HG03354 (cell line): ENCODE results near the gene INTS7.

Source experiments
- ATAC-seq: cut with Tn5 transposase; IDR thresholded peaks from one replicate; pipeline ENCODE4 v1.9.1; 2021; ENCODE audit warnings: mild to moderate bottlenecking; ENCODE audit not compliant: unreplicated experiment, poor library complexity, severe bottlenecking

INTS7 gene

DNA sequence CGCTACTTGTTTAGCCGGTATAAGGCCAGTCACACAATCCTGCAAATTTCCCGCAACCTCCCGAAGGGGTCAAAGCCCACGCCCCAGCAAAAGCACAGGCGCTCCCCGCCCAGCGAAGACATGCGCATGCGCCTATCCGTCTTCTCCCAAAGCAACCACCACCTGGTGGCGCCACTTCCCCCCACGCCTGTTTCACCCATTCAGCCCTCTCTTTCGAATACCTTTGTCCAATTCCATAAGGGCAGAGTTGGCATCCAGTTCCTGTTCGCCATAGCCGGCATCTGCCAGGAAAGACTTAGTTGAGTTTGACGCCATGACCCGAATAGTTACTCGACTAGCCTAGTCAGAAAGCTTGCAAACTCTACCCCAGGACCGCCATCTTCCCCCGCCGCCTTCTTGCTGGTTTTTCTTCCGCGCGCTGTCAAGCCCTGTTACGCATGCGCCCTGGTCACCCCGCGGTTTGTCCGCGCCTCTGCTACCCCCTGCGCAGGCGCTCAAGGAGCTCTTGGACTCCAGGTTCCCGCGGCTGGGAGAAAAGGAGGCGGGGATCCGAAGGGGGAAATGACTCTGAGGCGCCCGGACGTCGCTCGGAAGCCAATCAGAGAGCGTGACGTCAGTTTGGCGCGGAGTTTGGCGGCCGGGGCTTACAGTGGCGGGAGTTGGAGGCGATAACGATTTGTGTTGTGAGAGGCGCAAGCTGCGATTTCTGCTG is at the start of gene INTS7, which contains the start of gene DTL:
Gene INTS7, minus strand, starts transcription at position 435 of the 712 bp plus-strand sequence. Its CDS starts 120 bp downstream, at position 315.
Gene DTL, plus strand, starts transcription at position 626 of the 712 bp plus-strand sequence. CDS start 143 bp downstream, outside the sequence.
- ATAC-seq, result peak; percentile 81

GRCh38 chr1:212082765-212083406 is 47.5 kb upstream of the INTS7 start:
- no peak for ATAC-seq

DNA sequence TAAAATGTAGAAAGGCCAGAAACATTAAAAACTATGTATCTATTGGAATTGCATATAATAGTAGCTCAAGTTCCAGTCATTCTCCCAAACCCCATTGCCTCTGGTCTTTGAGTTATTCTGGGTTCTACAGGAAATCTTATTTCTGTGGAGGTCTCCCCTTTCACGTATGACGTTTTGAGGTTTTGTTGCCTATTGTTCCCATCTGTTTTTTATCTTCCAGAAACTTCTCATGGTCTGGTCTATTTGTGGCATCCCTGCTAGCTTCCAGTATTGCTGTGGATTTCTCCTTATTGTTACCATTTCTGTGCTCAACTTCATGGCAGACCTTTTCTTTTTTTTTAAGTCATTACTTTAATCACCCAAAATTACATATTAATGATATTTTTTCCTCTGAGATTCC is 43.5 kb upstream of the INTS7 start:
- ATAC-seq, result no peak

GRCh38 chr1:212077028-212077427 is 41.7 kb upstream of the INTS7 start:
- no peak for ATAC-seq

DNA sequence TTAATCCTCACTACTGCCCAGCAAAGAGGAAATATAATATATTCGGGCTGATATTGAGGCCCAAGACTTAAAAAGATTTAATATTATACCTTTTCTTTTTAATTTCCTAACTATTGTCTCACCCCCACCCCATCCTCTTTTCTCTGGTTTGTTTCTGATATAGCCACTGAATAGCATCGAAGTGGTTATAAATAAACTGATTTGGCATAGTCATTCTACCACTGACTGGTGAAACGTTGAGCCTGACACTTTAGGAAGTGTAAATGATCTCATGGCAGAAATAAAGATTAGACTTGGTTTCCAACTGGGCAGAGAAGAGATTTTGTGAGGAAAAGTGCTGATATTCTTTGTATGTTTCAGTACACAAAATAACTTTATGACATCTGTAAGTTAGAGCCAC is 39.5 kb upstream of the INTS7 start:
- no peak for ATAC-seq

DNA sequence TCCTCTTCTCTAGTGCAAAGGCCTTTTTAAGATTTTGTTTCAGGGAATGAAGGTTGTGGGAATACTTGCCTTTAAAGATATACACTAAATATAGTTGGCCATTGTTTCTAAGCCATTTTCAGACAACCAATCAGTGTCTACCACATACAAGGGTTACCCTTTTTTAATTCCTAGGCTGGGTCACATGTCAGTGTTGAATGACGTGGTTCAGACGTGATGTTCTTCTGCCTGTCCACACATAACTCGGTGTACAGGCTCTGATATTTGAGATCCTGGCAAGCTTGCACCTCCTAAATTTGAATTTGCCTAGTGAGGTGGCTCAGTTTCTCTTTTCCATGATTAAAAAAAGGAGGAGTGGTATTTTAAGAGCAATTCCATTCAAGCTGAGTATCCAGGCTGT is 39.0 kb upstream of the INTS7 start:
- no peak for ATAC-seq

- ATAC-seq, result no peak
Observed at GRCh38 chr1:212073490-212073889, 38.1 kb upstream of the INTS7 start.

- no peak for ATAC-seq
Observed at GRCh38 chr1:212072047-212072446, 36.7 kb upstream of the INTS7 start.

DNA sequence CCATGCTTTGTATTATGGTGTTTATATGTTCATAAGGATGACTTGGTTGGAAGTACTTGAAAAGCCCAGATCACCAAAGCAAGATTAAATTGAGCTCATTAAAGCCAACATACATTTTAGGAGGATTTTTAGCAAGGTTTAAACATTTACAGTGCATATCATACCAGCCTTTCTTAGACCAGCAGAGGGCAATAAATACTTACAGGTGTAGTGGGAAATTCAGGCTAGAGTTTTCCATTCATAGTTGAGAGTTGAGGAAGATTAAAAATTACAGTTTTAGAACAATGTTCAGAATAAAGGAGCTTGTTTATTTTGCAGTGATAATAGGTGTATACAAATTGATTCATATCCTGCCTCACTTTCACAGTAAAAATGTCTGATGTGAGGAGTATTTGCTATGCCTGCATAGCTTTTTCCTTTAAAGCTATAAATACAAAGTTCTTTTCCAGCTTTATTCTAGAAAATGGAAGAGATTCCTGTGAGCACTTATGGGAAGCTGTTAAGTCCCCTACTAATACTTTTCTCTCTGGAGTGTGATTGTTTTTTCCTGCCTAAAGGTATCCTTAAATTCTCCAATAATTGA is 35.5 kb upstream of the INTS7 start:
- ATAC-seq, result no peak

- no peak for ATAC-seq
Observed at GRCh38 chr1:212067787-212068186, 32.4 kb upstream of the INTS7 start.

GRCh38 chr1:212062832-212063438 is 27.6 kb upstream of the INTS7 start:
- no peak for ATAC-seq

GRCh38 chr1:212060632-212061472 is 25.5 kb upstream of the INTS7 start:
- no peak for ATAC-seq

DNA sequence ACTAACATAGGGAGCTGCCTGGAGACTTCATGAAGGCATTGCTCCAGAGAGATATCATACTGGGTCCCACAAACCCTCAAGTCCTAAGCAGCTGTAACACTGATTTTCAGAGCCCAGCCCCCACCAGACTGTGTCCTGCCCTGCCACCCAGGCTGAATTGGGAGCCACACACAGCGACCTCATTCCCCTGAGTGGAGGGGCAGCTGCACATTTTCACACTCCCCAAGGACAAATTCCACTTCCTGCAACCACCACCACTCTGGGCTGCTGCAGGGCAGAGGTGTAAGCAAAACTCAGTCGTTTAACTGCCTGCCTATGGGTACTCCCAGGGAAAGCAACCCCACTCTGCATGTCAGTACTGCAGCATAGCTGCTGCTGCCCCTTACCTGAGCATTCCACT is 20.0 kb upstream of the INTS7 start:
- ATAC-seq, result no peak

DNA sequence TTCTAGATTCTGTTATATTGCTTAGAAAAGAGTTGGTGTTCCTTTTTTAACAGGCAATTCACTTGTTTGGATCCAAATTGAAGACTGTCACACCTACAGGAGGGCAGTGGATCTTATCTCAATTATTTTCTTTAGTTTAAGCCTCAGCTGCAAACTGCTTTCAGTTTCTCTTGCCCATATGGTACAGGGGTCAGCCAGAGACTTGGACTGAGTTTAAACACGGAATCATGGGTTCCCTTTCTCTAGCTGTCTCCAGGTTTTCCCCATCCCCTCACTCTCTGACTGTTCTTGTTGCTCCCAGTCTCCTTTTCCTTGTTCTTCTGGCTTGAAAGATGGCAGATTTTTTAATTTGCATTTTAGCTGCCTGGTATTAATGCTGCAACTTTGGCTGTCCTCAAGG is 18.6 kb upstream of the INTS7 start:
- no peak for ATAC-seq

GRCh38 chr1:212045981-212046380 is 10.6 kb upstream of the INTS7 start:
- no peak for ATAC-seq

DNA sequence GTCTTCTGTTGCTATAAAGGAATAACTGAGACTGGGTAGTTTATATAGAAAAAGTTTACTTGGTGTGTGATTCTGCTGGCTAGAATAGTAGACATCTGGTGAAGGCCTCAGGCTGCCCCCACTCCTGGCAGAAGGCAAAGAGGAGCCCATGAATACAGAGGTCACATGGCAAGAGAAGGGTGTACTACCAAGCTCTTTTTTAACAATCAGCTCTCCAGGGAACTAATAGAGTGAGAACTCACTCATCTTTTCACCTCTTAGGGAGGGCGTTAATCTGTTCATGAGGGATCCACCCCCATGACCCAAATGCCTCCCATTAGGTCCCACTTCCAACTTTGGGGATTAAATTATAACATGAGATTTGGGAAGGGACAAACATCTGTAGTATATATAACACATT is 9.5 kb upstream of the INTS7 start:
- ATAC-seq, result no peak

DNA sequence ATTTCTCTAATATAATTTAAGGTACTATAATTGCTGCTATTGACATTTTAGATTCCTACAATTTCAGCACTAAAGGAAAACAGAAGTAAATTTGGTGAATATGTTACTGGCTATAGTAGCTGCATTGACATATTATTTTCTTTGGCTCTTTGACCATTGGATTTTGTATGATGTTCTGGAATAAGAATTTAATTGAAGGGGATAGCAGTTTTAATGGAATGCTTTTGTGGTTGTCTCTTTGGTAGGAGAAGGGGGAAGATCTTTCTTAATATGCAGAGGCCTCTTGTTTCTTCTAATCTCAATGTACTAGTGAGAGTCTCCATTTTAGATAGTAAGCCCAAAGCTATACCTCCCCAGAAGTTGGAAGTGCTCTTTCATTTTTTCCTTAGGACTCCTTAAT is 7.1 kb upstream of the INTS7 start:
- ATAC-seq, result no peak

DNA sequence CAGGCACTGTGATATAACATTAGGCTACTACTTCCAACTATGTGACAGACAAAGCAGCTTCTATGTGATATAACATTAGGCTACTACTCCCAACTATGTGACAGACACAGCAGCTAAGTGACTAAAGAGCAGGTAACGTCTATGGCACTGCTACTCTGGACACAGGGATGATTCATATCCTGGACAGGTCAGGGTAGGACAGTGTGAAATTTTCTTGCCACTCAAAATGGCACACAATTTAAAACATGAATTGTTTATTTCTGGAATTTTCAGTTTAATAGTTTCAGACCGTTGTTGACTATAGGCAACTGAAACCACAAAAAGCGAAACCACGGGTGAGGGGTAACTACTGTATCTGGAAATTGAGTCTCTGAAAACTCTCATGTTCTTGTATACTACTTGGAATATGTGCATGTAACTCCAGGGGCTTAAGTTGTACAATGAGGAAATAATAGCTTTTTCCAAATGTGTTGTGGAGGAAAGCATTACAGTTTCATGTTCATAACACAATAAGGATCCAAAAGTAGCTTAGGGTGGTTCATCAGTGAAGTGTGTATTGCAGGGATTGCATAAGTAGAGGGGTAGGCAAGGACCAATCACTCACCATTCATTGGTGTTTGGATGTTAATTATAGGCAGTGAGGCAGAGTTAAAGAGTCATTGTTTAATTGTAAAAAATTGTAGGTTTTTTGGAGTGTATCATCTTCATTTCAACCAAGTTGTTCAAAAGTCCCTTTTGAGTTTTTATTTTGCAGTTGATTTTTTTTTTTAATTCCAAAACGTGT is 5.5 kb upstream of the INTS7 start:
- no peak for ATAC-seq

GRCh38 chr1:212039622-212040021 is 4.3 kb upstream of the INTS7 start:
- ATAC-seq, result no peak
